Stimulated activated CD4-positive, alpha-beta T cell treated with anti-CD3 and anti-CD28 coated beads, Interleukin-1b, Interleukin-23, amount 100 ng/mL, for 1 hour (primary cell): ENCODE results near the gene TMPRSS6.

Experiments
- DNase-seq, 2 donors: peaks; one replicate each; pipeline ENCODE4 v3.0.0-alpha.2; 2020; ENCODE audit warnings: low read depth in 2 of 2

TMPRSS6 gene

GRCh38 chr22:37065961-37066360 is 43.6 kb downstream of the TMPRSS6 start:
- DNase-seq, result no peak

- no peak for DNase-seq
Observed at GRCh38 chr22:37065180-37065579, 44.3 kb downstream of the TMPRSS6 start.

- DNase-seq, result no peak
Observed at GRCh38 chr22:37064553-37064952, 45.0 kb downstream of the TMPRSS6 start.

GRCh38 chr22:37063431-37064420 is 45.8 kb downstream of the TMPRSS6 start:
- no peak for DNase-seq

GRCh38 chr22:37062702-37063381 is 46.7 kb downstream of the TMPRSS6 start:
- DNase-seq, result no peak

GRCh38 chr22:37062376-37062675 is 47.2 kb downstream of the TMPRSS6 start:
- DNase-seq, result no peak

- DNase-seq, result no peak
Observed at GRCh38 chr22:37061611-37062375, 47.7 kb downstream of the TMPRSS6 start.

- DNase-seq, result no peak
Observed at GRCh38 chr22:37060801-37061610, 48.5 kb downstream of the TMPRSS6 start.

- DNase-seq, result no peak
Observed at GRCh38 chr22:37059876-37060449, 49.5 kb downstream of the TMPRSS6 start.

GRCh38 chr22:37058917-37059701 is 50.4 kb downstream of the TMPRSS6 start:
- no peak for DNase-seq

GRCh38 chr22:37057796-37058510 is 51.6 kb downstream of the TMPRSS6 start:
- no peak for DNase-seq

- DNase-seq, result no peak
Observed at GRCh38 chr22:37057226-37057625, 52.3 kb downstream of the TMPRSS6 start.

GRCh38 chr22:37056246-37056645 is 53.3 kb downstream of the TMPRSS6 start:
- DNase-seq, result no peak

GRCh38 chr22:37054600-37055365 is 54.7 kb downstream of the TMPRSS6 start:
- DNase-seq, result no peak

GRCh38 chr22:37054056-37054395 is 55.5 kb downstream of the TMPRSS6 start:
- no peak for DNase-seq

- no peak for DNase-seq
Observed at GRCh38 chr22:37053310-37054055, 56.0 kb downstream of the TMPRSS6 start.

GRCh38 chr22:37052386-37053309 is 56.9 kb downstream of the TMPRSS6 start:
- no peak for DNase-seq
